Measurements from ENCODE around the gene GNB1L. TPM values are rescaled to one million over a fixed set of nuclear protein-coding genes. Genes with fewer than 3 reads are reported as not detected.

The GNB1L gene
- total and polyA plus RNA-seq, 8 donors, result 2.1 to 4.8 (median 3.6) TPM

GRCh38 chr22:19738664-19739447, 115.8 kb downstream of the GNB1L start:
- intact Hi-C loops (cut with DNase I), result no loop called here
- 48 to 56% methylated on average over 31 of the region's 31 CpGs for WGBS, 2 donors
- ATAC-seq (no peak), DNase-seq (no peak), FAIRE-seq (no peak)
- Histone ChIP-seq H3K27ac (no peak overlapping the region), H3K4me1 (no peaks in the 10 kb centered on the region), H3K27me3 (no peaks in the 10 kb centered on the region), H3K36me3 (no peaks in the 10 kb centered on the region), H3K9me3 (no peaks in the 10 kb centered on the region), H3K4me3 (no peak overlapping the region)
- no peak for TF ChIP-seq CTCF (IDR thresholded peaks at IDR 0.05)

GRCh38 chr22:19737846-19738663, 116.6 kb downstream of the GNB1L start:
- no peak for FAIRE-seq
- no peaks in the 10 kb centered on the region for H3K36me3 ChIP-seq
- no peak for ATAC-seq
- H3K27ac ChIP-seq, result no peak overlapping the region
- no peaks in the 10 kb centered on the region for H3K9me3 ChIP-seq
- H3K27me3 ChIP-seq, result no peaks in the 10 kb centered on the region
- 69 to 75% methylated on average over 16 to 17 of the region's 17 CpGs for WGBS, 2 donors
- H3K4me1 ChIP-seq, result no peaks in the 10 kb centered on the region
- no peak for DNase-seq
- TF ChIP-seq CTCF (IDR thresholded peaks at IDR 0.05), result no peak
- intact Hi-C loops (cut with DNase I), result no loop called here
- no peak overlapping the region for H3K4me3 ChIP-seq

- no peak for TF ChIP-seq CTCF (IDR thresholded peaks at IDR 0.05)
- Histone ChIP-seq H3K27me3 (no peaks in the 10 kb centered on the region), H3K27ac (no peak overlapping the region), H3K4me3 (no peak overlapping the region), H3K4me1 (no peaks in the 10 kb centered on the region), H3K36me3 (no peaks in the 10 kb centered on the region), H3K9me3 (no peaks in the 10 kb centered on the region)
- no peak for FAIRE-seq
- no peak for DNase-seq
- intact Hi-C loops (cut with DNase I), result no loop called here
- 76 to 78% methylated on average over 21 of the region's 21 CpGs for WGBS, 2 donors
- no peak for ATAC-seq
Measured at GRCh38 chr22:19735665-19736510, 118.8 kb downstream of the GNB1L start.

GRCh38 chr22:19734837-19735382, 119.8 kb downstream of the GNB1L start:
- Histone ChIP-seq H3K9me3 (no peaks in the 10 kb centered on the region), H3K27me3 (no peaks in the 10 kb centered on the region), H3K4me1 (peaks cover 0 to 4% (median 0%) of the 10 kb centered on the region in 3 donors), H3K4me3 (no peak overlapping the region), H3K27ac (no peak overlapping the region), H3K36me3 (no peaks in the 10 kb centered on the region)
- DNase-seq (no peak), ATAC-seq (no peak), FAIRE-seq (no peak)
- WGBS, 2 donors, result 70 to 89% methylated on average over 5 of the region's 5 CpGs
- intact Hi-C loops (cut with DNase I), result loop anchor here in 1 of 3 donors (5.0 kb wide), 1 partner anchor 172 kb away; no protein-coding TSS in a partner anchor
- no peak for TF ChIP-seq CTCF (IDR thresholded peaks at IDR 0.05)

All from pancreas (tissue), 10 donors.